Germinal center (tissue), 1 donor: ENCODE data around the gene FAM25A.

Experiments used
- DNase-seq: peaks from one replicate; pipeline ENCODE4 v3.0.0; 2012; ENCODE audit warnings: mixed read lengths, low spot score

FAM25A gene

GRCh38 chr10:87064651-87065050 lies 44.6 kb downstream of the FAM25A start:
- DNase-seq, result no peak

GRCh38 chr10:87066178-87066577 lies 46.1 kb downstream of the FAM25A start:
- no peak for DNase-seq

DNA sequence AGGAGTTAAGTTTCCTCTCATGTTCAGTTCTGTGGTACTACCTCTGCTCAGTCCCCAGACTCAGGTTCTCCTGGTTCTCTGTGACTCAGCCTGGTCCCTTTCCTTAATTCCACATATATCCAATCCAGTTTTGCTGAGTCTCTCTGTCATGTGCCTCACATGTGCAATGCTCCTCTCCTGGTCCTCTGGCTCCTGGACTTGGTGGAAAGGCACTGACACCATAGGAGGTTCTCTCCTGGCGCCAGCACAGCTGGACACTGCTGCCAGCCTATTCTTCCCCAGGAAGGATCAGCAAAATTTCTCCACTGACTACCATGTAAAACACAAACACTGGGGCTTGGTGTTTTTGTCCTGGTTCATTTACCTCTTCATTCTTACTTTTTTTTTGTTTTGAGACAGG lies 46.8 kb downstream of the FAM25A start:
- DNase-seq, result no peak

DNA sequence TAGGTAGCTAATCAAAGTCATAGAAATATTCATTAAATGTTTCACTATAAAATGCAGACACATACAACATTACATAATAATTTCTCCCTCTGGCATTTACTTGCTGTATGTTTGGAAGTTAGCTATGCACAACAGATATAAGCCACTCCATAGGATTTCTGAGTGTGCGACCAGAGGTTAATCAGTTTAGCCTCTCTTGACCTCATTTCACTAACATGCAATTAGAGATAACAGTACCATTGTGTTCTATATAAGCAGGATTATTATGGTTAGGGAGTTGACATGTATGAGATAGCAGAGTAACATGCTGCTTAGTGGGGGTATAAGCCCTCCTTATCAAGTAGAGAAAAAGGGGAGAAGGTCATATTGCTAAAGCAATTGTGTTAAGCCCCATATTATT lies 48.2 kb downstream of the FAM25A start:
- DNase-seq, result no peak

DNA sequence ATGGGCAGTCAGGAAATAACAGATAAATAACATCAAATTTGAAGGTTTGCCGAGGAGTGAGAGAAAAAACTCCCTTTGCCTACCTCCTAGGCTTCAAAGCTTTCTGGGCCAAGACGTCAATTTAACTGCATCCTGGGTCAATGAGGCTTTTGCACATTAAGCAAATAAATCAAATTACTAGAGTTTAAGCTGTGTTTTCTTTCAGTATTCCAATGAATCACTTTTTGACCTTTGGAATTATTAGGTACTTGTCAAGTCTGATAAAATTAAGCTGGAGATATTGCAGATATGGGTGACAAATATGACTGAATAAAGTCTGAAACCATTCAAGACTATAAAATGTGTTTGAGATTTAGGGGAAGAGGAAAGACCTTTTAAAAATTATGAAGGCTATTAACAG lies 52.4 kb downstream of the FAM25A start:
- no peak for DNase-seq
